ENCODE measurements around the gene ANKRD18A.
A peak's percentile ranks its signal among the peaks of the same experiment; 100 is the strongest.

Gene ANKRD18A

DNA sequence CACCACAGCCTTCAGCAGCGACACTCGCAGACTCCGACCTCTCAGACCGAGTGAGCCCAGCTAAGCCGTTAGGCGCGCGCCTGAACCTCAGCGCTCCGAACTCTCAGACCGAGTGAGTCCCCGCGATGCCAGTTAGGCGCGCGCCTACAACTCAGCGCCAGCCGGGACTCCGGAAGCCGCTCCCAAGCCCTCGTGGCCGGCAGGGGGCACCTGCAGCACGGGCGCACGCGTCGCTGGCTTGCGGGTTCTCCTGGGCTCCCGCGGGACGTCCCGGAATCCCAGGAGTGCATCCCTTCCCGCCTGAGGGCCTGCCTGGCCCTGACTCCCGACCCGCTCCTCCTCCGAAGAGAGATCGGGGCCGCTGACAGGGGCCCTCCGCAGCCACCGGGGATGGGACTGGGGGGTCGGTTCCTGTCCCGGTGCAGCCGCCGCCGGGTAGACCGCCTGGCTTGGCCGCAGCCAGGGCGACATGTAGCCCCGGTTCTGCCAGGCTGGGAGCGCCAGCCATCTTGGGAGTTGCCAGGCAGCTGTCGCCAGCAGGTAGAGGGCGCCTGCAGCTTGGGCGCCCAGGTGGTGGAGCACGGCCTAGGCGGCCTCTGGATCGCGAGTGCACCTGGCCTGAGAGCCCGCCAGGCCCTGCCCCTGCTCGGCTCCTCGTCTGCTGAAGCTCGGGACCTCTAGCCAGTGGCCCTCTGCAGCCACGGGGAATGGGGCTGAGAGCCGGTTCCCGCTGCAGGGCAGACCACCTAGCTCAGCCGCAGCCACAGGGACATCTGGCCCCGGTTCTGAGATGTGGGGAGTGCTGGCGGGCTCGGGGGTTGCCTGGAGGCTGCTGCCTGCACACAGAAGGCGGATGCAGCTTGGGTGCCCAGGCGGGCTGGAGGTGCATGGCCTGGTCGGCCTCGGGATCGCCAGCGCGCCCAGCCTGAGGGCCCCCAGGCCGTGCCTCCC lies at the start of gene ANKRD18A:
TSS of gene ANKRD18A (minus strand) at position 114 of the 951 bp plus-strand sequence. CDS start 311 bp downstream, outside the sequence.
- peak; percentile 43 to 51 for DNase-seq (ENCODE audit: low read depth in 1 of 2, low spot score in 1 of 2)

DNA sequence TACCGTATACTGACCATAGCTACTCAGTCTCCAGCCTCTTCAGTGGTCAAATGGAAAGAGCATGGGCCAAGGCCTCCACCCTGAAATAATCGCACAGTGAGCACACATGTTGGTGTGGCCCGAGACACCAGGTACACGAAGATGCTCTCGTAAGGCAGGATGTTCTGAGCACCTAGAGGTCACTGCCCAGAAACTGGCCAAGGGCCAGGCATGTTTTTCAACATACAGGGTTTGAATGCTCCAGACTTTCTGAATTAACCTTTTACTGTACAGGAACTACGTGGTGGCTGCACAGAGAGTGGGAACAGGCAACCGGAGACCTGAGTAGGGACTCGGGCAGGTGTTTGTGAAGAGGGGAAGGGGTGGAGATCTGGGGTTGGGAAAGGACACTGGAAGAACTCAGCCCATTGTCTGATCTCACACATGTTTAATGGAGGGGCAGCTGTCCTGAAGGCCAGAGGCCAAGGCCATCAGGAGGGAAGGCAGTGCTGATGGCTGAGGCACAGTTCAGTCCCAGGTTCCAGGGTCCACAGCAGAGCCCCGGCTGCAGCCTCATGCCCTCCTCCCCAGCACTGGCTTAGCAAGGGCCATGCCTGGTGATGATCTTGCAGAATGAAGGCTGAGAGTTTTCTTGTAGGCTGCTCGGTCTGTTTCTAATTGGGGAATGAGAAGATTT lies 48.5 kb upstream of the ANKRD18A start:
- no peak for DNase-seq (ENCODE audit: low read depth in 1 of 2, low spot score in 1 of 2)

DNA sequence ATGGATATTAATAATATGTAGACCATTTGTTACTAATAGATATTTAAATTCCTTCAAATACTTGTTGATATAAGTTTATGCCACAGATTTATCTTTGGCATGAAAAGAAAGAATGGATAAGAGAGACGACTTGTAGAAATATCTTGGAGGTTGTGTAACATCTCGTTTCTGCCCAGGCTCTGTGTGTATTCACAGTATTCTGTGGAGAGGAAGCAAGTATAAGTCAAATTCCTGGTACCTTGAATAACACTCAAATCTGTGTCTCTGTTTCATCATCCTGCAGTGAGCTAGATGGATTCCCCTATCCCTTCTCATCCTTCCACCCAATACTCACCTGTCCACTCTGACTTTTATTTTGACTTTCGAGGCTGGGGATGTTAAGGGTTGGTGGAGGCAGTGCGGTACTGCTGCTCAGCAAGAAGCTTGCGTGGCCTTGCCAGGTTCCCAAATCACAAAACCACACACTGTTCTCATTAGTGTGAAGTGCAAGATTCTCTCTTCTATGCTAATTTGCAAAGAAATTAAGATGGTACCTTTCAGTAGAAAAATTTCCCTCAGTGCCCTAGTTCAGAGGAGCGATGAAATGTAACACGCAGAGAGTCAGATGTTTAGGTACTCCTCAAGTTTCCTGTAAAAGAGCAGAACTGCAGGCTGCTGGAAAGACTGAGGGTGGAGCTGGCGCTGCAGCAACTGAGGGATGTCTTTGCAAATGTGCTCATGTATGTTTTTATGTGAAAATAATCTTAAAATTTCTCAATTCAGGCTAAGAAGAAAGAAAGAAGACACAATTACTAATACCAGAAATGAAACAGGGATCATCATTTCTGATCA lies 42.6 kb upstream of the ANKRD18A start:
- DNase-seq (ENCODE audit: low read depth in 1 of 2, low spot score in 1 of 2): no peak

DNA sequence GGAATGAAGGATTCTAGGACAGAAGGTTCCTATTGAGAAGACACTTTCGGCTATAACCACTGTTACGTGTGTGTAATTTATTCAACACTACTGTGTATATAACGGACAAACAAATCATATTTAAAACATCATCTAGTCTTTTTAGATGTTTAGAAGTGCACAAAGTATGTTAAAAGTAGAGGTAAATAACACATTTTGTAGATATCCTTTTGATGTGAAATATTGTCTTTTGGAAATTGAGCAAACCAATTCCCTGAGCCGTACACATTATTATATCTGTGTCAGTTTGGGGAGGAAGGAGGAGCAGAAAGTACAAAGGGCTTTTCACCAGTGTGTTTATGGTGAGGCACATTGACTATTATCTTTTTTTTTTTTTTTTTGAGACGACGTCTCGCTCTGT lies 39.1 kb upstream of the ANKRD18A start:
- DNase-seq (ENCODE audit: low read depth in 1 of 2, low spot score in 1 of 2): no peak

DNA sequence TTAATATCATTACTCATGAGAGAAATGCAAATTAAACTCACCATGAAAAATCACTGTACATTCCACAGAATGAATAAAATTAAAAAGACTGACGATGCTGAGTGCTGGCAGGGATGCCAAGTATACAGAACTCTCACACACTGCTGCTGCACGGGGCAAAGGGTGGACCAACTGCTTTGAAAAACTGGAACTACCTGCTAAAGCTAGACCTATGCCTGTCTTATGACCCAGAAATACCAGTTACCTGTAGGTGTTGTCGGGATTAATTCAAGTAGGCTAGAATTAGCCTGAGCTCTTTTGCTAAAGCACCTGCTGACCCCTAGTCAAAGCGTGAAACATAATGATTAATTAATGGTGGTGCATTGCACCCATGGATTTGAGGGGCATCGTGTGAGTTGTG lies 36.5 kb upstream of the ANKRD18A start:
- DNase-seq (ENCODE audit: low read depth in 1 of 2, low spot score in 1 of 2): no peak

DNA sequence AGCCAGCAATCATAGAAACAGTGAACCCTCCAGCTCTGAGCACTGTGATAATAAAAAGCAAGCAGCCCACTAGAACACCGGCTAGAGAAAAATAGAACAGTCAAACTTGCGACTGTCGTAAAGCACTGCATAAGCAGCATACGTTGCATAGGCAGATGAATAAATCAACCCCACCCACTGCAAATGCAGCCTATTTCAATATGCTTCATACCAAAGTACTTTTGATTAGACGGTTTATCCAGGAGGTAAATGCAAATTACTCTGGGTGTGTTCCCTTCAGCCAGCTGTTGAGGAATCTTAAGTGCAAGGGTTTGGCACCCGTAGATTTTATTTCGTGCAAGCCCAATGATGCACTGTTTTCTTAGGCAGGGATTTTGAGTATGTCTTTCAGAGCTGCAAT lies 32.1 kb upstream of the ANKRD18A start:
- no peak for DNase-seq (ENCODE audit: low read depth in 1 of 2, low spot score in 1 of 2)

DNA sequence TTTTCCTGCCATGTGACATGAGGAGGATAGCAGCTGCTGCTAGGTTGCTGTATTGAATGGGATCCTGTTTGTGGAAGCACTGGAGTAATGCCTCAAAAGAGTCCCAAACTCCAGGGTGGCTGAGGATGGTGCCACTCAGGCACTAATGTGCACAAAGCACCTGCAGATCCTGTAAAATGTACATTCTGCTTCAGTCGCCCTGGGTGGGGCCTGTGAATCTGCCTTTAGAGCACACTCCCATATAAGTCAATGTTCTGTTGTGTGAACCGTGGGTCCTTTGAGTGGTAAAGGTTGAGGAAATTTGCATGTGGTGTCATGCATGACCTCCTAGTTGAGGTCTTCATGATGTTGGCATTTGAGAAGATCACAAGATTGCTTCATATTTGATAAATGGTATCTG lies 31.6 kb upstream of the ANKRD18A start:
- no peak for DNase-seq (ENCODE audit: low read depth in 1 of 2, low spot score in 1 of 2)

DNA sequence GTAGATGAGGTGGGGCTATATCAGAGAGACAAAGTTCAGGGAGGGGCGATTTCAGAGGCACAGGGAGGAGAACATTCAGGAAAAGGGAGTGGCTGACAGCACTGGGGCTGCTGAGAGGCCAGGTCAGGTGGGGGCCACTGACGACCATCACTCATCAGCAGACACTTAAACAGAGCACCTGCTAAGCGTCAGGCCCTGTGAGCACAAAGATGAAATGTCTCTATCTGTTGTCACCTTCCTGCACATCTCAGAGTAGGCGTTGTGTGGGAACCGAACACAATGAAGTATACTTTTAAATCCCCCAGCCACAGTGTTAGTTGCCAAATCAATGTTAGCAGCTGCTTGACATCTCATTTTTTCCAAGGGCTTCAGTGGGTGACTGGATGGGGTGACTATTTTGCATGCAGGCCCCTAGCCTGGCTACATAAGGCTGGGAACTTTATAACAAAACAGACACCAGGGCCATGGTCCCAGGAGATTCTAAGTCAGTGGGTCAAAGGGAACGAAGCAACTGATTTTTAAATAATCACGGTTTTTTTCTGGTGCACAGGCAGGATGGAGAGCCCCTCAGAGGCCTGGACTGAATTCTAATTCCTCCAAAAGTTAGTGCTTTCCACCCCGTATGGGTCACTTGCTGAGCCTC lies 31.1 kb upstream of the ANKRD18A start:
- DNase-seq (ENCODE audit: low read depth in 1 of 2, low spot score in 1 of 2): no peak

DNA sequence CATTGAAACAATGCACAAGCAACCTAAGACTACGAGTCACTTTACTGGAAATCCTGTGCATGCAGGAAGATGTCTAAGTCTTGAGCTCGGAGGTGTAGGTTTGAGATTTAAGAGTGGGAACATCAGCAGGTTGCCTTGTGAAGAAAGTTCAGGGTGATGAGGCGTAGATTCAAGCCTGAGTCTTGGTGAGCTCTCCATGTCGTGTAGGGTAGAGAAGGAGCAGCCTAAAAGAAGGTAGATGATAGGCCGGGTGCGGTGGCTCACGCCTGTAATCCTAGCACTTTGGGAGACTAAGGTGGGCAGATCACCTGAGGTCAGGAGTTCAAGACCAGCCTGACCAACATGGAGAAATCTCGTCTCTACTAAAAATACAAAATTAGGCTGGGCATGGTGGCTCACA lies 30.2 kb upstream of the ANKRD18A start:
- no peak for DNase-seq (ENCODE audit: low read depth in 1 of 2, low spot score in 1 of 2)

DNA sequence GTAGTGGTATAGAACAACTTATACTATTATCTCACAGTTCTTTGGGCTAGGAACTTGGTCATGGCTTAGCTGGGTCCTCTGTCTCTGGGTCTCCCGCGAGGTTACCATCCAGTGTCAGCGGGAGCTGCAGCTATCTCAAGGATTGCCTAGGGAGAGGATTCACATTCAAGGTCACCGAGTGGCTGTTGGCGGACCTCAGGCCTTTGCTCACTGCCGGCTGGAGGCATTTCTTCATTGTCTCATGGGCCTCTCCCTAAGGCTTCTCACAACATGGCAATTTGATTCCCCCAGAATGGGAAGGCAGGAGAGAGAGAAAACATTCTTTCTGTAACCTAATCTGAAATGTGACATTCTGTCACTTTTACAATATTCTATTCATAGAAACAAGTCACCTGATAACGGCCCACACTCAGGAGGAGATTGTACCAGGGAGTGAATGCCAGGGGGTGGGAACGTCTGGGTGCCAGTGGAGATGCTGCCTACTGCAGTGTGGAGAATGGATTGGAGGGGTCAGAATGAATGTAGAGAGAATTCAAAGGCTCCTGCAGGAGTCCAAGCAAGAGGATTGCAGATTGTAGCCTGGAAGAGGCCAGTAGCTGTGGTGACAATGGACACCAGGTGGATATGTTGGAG lies 29.5 kb upstream of the ANKRD18A start:
- DNase-seq (ENCODE audit: low read depth in 1 of 2, low spot score in 1 of 2): no peak

DNA sequence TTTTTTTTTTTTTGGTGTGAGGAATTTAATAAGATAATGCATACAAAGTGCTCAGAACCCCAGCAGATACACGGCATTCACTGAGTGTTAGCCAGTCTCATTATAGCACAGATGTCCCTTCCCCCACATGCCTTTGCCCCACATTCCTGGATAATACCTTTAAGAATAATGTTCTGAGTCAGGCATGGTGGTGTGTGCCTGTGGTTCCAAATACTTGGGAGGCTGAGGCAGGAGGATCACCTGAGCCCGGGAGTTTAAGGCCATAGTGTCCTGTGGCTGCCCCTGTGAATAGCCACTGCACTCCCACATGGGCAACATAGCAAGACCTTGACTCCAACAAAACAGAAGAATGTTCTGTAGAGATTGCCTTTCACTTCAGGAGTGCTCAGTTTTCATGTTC lies 24.2 kb upstream of the ANKRD18A start:
- no peak for DNase-seq (ENCODE audit: low read depth in 1 of 2, low spot score in 1 of 2)

DNA sequence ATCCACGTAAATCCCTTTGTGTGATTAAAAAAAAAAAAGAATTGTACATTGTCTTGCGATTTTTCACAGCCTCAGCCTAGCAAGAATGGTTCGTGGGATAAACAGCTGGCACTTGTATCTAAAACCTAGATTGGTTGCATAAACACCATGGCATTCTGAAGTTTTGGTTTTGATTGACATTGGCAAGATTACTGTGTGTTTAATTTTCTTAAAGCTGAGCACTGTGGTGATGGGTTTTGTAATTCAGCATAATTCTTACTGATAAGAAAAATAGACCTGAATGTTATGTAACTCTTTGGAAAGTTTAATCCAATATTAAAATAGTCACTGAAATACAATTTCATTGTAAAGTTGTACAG lies 23.4 kb upstream of the ANKRD18A start:
- DNase-seq (ENCODE audit: low read depth in 1 of 2, low spot score in 1 of 2): no peak

DNA sequence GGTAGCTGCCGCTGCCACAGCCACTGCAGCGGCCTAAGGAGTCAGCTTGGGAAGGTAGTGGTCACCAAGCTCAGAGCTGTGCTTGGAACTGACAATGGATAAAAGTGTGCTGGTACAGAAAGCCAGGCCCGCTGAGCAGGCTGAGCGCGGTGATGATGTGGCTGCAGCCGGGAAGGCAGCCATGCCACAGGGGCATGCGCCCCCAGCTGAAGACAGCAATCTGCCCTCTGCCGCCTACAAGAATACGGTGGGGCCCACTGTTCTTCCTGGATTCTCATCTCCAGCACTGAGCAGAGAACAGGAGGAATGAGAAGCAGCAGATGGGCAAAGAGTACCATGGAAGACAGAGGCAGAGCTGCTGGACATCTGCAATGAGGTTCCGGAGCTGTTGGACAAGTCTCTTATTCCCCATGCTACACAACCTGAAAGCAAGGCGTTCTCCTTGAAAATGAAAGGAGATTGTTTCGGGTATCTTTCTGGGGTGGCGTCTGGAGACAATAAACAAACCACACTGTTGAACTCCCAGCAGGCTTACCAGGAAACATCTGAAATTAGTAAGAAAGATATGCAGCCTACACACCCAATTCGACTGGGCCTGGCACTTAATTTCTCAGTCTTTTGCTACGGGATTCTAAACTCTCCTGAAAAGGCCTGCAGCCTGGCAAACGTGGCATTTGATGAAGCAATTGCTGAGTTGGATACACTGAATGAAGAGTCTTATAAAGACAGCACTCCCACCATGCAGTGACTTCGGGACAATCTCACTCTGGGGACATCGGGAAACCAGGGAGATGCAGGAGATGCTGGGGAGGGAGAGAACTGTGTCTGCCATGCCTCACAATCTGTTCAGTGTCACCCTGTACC lies 22.8 kb upstream of the ANKRD18A start:
- no peak for DNase-seq (ENCODE audit: low read depth in 1 of 2, low spot score in 1 of 2)

DNA sequence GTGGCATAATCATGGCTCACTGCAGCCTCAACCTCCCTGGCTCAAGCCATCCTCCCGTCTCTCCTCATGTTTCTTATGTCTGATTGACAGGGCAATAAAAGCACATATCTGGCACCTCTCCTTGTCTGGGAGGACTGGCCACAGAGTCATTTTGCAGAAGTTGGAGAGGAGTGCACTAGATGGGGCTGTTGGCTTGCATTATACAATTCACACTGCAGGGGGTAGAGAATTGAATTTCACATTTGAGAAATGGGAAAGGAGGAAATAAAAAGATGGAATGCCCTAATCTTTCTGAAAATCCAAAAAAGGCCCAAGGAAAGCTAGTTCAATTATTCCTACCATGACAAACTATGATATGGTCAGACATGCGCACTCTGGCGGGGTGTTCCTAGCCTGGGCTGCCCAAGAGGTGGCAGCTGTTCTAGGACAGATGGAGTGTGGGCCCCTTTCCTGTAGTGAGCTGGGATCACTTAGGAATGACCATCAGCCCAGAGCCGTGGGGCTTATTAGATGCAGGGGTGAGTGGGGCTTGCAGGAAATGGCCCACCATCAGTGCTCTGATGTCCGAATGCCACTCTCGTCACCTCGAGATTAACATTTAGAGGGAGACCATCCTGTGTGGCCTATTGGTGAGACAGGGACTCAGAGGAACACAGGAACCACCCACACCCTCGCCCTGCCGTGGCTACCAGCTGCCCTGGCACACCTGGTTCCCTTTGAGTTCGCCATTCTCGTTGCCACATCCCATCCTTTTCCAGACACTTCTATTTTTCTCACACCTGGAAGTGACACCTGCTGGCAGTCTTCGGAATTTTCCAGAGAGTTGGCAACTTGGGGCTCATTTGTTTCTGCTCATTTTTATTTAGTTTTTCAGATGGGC lies 21.8 kb upstream of the ANKRD18A start:
- no peak for DNase-seq (ENCODE audit: low read depth in 1 of 2, low spot score in 1 of 2)

DNA sequence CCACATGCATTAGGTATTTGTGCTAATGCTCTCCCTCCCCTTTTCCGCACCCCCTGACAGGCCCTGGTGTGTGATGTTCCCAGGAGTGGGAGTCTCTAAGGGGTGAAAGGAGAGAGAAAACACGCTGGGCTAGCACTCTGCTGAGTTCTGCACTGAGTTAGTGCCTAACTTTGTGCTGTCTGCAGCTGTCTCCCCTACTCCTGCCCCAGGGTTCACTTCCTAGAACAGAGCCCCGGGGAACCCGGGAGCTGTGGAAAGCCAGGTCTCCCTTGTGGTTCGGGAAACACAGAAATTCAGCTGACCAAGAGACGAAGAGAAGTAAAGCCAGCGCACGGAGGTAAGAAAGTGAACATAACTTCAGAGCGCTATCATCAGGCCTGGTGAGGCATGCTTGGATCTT lies 20.7 kb upstream of the ANKRD18A start:
- no peak for DNase-seq (ENCODE audit: low read depth in 1 of 2, low spot score in 1 of 2)

DNA sequence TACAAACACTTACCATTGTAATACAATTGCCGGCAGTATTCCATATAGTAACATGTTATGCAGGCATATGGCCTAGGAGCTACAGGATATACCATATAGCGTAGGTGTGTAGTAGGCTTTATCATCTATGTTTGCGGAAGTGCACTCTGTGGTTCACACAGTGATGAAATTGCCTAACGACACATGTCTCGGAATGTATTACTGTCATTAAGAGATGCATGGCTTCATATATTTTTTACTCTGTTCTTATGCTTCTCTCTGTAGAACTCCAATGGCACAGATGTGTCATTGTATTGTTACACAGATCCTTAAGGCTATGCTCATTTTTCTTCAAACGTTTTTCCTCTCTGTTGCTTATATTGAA lies 19.2 kb upstream of the ANKRD18A start:
- DNase-seq (ENCODE audit: low read depth in 1 of 2, low spot score in 1 of 2): no peak

DNA sequence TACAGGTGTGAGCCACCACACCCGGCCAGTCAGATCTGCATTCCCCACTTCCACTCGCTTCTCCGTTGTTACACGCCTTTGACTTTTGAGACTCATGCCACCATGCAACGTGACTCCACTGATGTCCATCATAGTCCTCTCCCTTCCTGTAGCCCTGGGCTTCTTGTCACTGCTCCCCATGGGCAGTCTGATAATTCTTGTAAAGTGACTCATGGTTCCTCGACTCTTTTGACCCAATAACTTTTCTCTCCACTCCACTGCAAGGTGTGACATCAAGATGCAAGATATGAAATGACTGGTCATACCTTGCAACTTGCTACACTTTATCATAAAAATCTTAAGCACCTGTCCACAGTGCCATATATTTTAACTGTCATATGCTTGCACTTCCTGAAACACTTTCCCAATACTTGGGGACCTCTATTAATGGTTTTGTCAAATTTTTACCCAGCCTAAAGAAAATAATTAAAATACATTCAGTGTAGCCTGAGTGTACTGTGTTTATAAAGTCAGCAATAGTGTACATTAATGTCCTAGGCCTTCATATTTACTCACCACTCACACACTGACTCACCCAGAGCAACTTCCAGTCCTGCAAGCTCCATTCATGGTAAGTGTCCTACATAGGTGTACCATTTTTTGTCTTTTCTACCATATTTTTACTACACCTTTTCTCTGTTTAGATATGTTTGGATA lies 18.6 kb upstream of the ANKRD18A start:
- no peak for DNase-seq (ENCODE audit: low read depth in 1 of 2, low spot score in 1 of 2)

DNA sequence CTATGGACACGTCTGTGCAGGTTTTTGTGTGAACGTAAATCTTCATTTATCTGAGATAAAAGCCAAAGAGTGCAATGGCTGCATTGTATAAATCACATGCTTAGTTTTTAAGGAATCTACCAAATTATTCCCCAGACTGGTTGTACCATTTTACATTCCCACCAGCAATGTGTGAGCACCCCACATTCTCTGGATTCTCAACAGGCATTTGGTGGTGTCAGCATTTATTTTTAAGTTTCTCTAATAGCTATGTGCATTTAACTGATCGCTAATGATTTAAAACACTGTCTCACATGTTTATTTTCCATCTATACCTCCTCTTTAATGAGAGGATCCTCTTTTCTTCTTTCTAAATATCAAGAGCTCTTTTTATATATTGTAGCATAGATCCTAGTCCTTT lies 13.9 kb upstream of the ANKRD18A start:
- DNase-seq (ENCODE audit: low read depth in 1 of 2, low spot score in 1 of 2): no peak

Measured in activated T-helper 1 cell treated with anti-CD3 and anti-CD28 coated beads, Interleukin-2, amount 50 U/mL, for 16 hours (primary cell).